Measurements from ENCODE around the gene IGBP1. TPM values are rescaled to one million over a fixed set of nuclear protein-coding genes. Genes with fewer than 3 reads are reported as not detected.

Gene IGBP1
- total and polyA plus RNA-seq, 9 of the 15 experiments (the other 6 are each of a cell fraction or from before 2014, with no cell fraction given) = 36.6 to 91.5 (median 52.8) TPM

GRCh38 chrX:70168238-70169188 is 35.3 kb downstream of the IGBP1 start (continued):
- TF ChIP-seq PRDM10 (IDR thresholded peaks at IDR 0.05; ENCODE audit: partially characterized antibody) = peak; percentile 7
- TF ChIP-seq, protein P1, sequence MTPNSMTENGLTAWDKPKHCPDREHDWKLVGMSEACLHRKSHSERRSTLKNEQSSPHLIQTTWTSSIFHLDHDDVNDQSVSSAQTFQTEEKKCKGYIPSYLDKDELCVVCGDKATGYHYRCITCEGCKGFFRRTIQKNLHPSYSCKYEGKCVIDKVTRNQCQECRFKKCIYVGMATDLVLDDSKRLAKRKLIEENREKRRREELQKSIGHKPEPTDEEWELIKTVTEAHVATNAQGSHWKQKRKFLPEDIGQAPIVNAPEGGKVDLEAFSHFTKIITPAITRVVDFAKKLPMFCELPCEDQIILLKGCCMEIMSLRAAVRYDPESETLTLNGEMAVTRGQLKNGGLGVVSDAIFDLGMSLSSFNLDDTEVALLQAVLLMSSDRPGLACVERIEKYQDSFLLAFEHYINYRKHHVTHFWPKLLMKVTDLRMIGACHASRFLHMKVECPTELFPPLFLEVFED (CRISPR knock-in tag; conservative IDR thresholded peaks at IDR 0.05) = no peak
- TF ChIP-seq ETS1 (conservative IDR thresholded peaks at IDR 0.05; ENCODE audit: control insufficient read depth, low read depth, low read length) = no peak
- peak; percentile 52; the same call in 1 of the 2 replicates for TF ChIP-seq FOXM1 (IDR thresholded peaks at IDR 0.05; ENCODE audit: low read depth)
- TF ChIP-seq FOXM1 (CRISPR knock-in tag; IDR thresholded peaks at IDR 0.05; ENCODE audit: low read depth) = no peak
- TF ChIP-seq, protein P2, sequence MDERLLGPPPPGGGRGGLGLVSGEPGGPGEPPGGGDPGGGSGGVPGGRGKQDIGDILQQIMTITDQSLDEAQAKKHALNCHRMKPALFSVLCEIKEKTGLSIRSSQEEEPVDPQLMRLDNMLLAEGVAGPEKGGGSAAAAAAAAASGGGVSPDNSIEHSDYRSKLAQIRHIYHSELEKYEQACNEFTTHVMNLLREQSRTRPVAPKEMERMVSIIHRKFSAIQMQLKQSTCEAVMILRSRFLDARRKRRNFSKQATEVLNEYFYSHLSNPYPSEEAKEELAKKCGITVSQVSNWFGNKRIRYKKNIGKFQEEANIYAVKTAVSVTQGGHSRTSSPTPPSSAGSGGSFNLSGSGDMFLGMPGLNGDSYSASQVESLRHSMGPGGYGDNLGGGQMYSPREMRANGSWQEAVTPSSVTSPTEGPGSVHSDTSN (CRISPR knock-in tag; IDR thresholded peaks at IDR 0.05; ENCODE audit: low read depth) = no peak
- TF ChIP-seq, protein P2 (tag; conservative IDR thresholded peaks at IDR 0.05; ENCODE audit: low read depth) = peak; percentile 43
- no peak for TF ChIP-seq TAF7 (tag; IDR thresholded peaks at IDR 0.05)
- TF ChIP-seq, protein P3, sequence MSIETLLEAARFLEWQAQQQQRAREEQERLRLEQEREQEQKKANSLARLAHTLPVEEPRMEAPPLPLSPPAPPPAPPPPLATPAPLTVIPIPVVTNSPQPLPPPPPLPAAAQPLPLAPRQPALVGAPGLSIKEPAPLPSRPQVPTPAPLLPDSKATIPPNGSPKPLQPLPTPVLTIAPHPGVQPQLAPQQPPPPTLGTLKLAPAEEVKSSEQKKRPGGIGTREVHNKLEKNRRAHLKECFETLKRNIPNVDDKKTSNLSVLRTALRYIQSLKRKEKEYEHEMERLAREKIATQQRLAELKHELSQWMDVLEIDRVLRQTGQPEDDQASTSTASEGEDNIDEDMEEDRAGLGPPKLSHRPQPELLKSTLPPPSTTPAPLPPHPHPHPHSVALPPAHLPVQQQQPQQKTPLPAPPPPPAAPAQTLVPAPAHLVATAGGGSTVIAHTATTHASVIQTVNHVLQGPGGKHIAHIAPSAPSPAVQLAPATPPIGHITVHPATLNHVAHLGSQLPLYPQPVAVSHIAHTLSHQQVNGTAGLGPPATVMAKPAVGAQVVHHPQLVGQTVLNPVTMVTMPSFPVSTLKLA (conservative IDR thresholded peaks at IDR 0.05) = peak in 1 of 2 experiments; percentile 38; a peak in 1 of 4 replicates
- TF ChIP-seq ZKSCAN8 (CRISPR knock-in tag; IDR thresholded peaks at IDR 0.05) = peak; percentile 49; the same call in 1 of the 2 replicates
- 0 out of 2 replicates have a peak, but pooled peaks have one; percentile 11 for TF ChIP-seq DPF2 (IDR thresholded peaks at IDR 0.05)
- TF ChIP-seq ATF1 (CRISPR knock-in tag; IDR thresholded peaks at IDR 0.05) = no peak
- no peak for TF ChIP-seq ATF1 (tag; IDR thresholded peaks at IDR 0.05)
- TF ChIP-seq DACH1 (IDR thresholded peaks at IDR 0.05; ENCODE audit: partially characterized antibody) = peak; percentile 14
- TF ChIP-seq ZNF766 (CRISPR knock-in tag; conservative IDR thresholded peaks at IDR 0.05) = 0 out of 2 replicates have a peak, but pooled peaks have one; percentile 34
- TF ChIP-seq ARID1B (IDR thresholded peaks at IDR 0.05) = peak; percentile 41; the same call in 1 of the 2 replicates

All from K562 (cell line).